Endothelial cell of umbilical vein (primary cell): Measurements from ENCODE around the gene ABLIM2. TPM values are rescaled to one million over a fixed set of nuclear protein-coding genes. Genes with fewer than 3 reads are reported as not detected.
A peak's percentile ranks its signal among the peaks of the same experiment; 100 is the strongest.

Source experiments
- BruUV-seq: library from RNA; stranded (reverse); fragments of 400-500 nt; replicated peaks from 2 replicates; lab custom pipeline; 2021; lab: Mats Ljungman, UMichigan
- CTCF ChIA-PET: fragments of 300-600, 350-600 bp; sonication (Branson Sonifier 250); formaldehyde crosslinking; loops from one replicate; lab custom pipeline; 2021; ENCODE audit warnings: antibody characterized with exemption, inconsistent platforms; lab: Charles Lee
- POLR2A ChIA-PET: fragments of 300-600, 350-600 bp; sonication (Branson Sonifier 250); formaldehyde crosslinking; loops from one replicate; lab custom pipeline; 2021; ENCODE audit warnings: antibody characterized with exemption, inconsistent platforms; lab: Charles Lee
- DNase-seq: peaks from one replicate; pipeline ENCODE4 v3.0.0-alpha.2; 2011; ENCODE audit warnings: low read depth, low spot score
- FAIRE-seq: peaks from 2 replicates; lab custom pipeline; 2011; peaks lifted over from hg19 to GRCh38; lab: Jason Lieb, UNC
- H2AFZ ChIP-seq: 2 replicates; pipeline ENCODE4 v1.6.0; 2012; ENCODE audit warnings: low read depth, low read length, control low read depth, inconsistent platforms
- H3K27ac ChIP-seq: 2 replicates; pipeline ENCODE4 v1.5.1; 2011; ENCODE audit warnings: low read depth, mild to moderate bottlenecking, control low read depth, low read length, moderate library complexity; ENCODE audit not compliant: insufficient read depth
- H3K27me3 ChIP-seq, 2 experiments: 2 replicates each; pipeline versions ENCODE4 v1.6.0 to v1.6.1; 2011; ENCODE audit warnings: low read length in 2 of 2, mixed read lengths in 1 of 2; ENCODE audit not compliant: control insufficient read depth in 2 of 2, insufficient read depth in 2 of 2
- H3K36me3 ChIP-seq, 2 experiments: 2 replicates in 1 of 2; 3 replicates in 1 of 2; pipeline ENCODE4 v1.5.1; 2011; ENCODE audit warnings: low read length in 2 of 2, mild to moderate bottlenecking in 1 of 2, moderate library complexity in 1 of 2; ENCODE audit not compliant: control insufficient read depth in 2 of 2, insufficient read depth in 2 of 2; ENCODE audit errors: extremely low read depth in 1 of 2
- H3K4me1 ChIP-seq: 3 replicates; pipeline ENCODE4 v1.5.1; 2011; ENCODE audit warnings: mild to moderate bottlenecking, low read length; ENCODE audit not compliant: control insufficient read depth, insufficient read depth; ENCODE audit errors: extremely low read depth
- H3K4me2 ChIP-seq: 2 replicates; pipeline ENCODE4 v1.6.1; 2011; ENCODE audit warnings: low read length, control low read depth, mixed read lengths; ENCODE audit not compliant: insufficient read depth
- H3K4me3 ChIP-seq, 3 experiments: fragments of 200-600 bp in 1 of 3; sonication (generic), shearing (Covaris generic) in 1 of 3; replicated peaks in 1 of 3; 2 replicates each; pipeline ENCODE4 v1.5.1; 2011 to 2016; ENCODE audit warnings: control low read depth in 3 of 3, low read length in 3 of 3, mild to moderate bottlenecking in 2 of 3, inconsistent platforms in 1 of 3, low read depth in 1 of 3, moderate library complexity in 1 of 3; ENCODE audit not compliant: insufficient read depth in 1 of 3
- H3K79me2 ChIP-seq: 2 replicates; pipeline ENCODE4 v1.6.0; 2012; ENCODE audit warnings: low read length, inconsistent platforms; ENCODE audit not compliant: control insufficient read depth, insufficient read depth
- H3K9ac ChIP-seq: replicated peaks from 2 replicates; pipeline ENCODE3; 2011; ENCODE audit warnings: low read length, control low read depth; ENCODE audit not compliant: insufficient read depth; ENCODE audit errors: extremely low read depth
- H3K9me1 ChIP-seq: replicated peaks from 3 replicates; pipeline ENCODE4 v1.6.0; 2011; ENCODE audit warnings: mild to moderate bottlenecking, low read length; ENCODE audit not compliant: control insufficient read depth, insufficient read depth; ENCODE audit errors: extremely low read depth
- H3K9me3 ChIP-seq: replicated peaks from 2 replicates; pipeline ENCODE4 v1.5.1; 2012; ENCODE audit warnings: low read length, inconsistent platforms; ENCODE audit not compliant: control insufficient read depth, insufficient read depth
- H4K20me1 ChIP-seq: replicated peaks from 2 replicates; pipeline ENCODE3; 2011; ENCODE audit warnings: mild to moderate bottlenecking, low read length; ENCODE audit not compliant: control insufficient read depth, insufficient read depth; ENCODE audit errors: extremely low read depth
- CTCF ChIP-seq, 2 donors: IDR thresholded peaks; 1 replicate in 1 of 2; 2 replicates in 1 of 2; pipeline ENCODE4 v1.5.1; 2011; ENCODE audit warnings: low read length in 2 of 2, mild to moderate bottlenecking in 2 of 2, moderate library complexity in 2 of 2, control low read depth in 1 of 2, inconsistent platforms in 1 of 2, low read depth in 1 of 2; ENCODE audit not compliant: insufficient read depth in 1 of 2; ENCODE audit errors: extremely low read depth in 1 of 2
- EZH2 ChIP-seq: IDR thresholded peaks from 2 replicates; pipeline ENCODE4 v1.6.1; 2012; ENCODE audit warnings: borderline replicate concordance, low read depth, mild to moderate bottlenecking, moderate library complexity, low read length, inconsistent platforms; ENCODE audit not compliant: severe bottlenecking
- FOS ChIP-seq: IDR thresholded peaks from 2 replicates; pipeline ENCODE4 v1.6.1; 2011; ENCODE audit warnings: mild to moderate bottlenecking, low read length, moderate library complexity, borderline replicate concordance; ENCODE audit not compliant: insufficient read depth
- GATA2 ChIP-seq: IDR thresholded peaks from 2 replicates; pipeline ENCODE4 v1.7.0; 2011; ENCODE audit warnings: low read depth, mild to moderate bottlenecking, moderate library complexity, mixed read lengths, low read length; ENCODE audit not compliant: insufficient read length, insufficient read depth
- JUN ChIP-seq: IDR thresholded peaks from 2 replicates; pipeline ENCODE4 v1.6.1; 2011; ENCODE audit warnings: borderline replicate concordance, low read depth; ENCODE audit not compliant: insufficient read length, insufficient read depth
- MAX ChIP-seq: IDR thresholded peaks from 2 replicates; pipeline ENCODE4 v1.6.1; 2011; ENCODE audit not compliant: insufficient read depth, insufficient read length
- MYC ChIP-seq: IDR thresholded peaks from one replicate; pipeline ENCODE4 v1.6.1; 2011; ENCODE audit warnings: mild to moderate bottlenecking, low read depth, low read length
- POLR2A ChIP-seq: IDR thresholded peaks from 2 replicates; pipeline ENCODE4 v1.6.1; 2012; ENCODE audit warnings: low read depth, mild to moderate bottlenecking, control low read depth, low read length
- POLR2AphosphoS5 ChIP-seq: IDR thresholded peaks from 2 replicates; pipeline ENCODE4 v1.6.1; 2012; ENCODE audit warnings: low read depth, mild to moderate bottlenecking, control low read depth, low read length, moderate library complexity; ENCODE audit not compliant: insufficient read depth
- dilution Hi-C: fragments of 300-500 bp; cut with MboI; formaldehyde crosslinking; loops from one replicate; pipeline ENCODE4 v1.15.0; 2019; ENCODE audit warnings: low sequenced_read_pairs; ENCODE audit not compliant: extremely low pct_ligation_motif_present
- intact Hi-C: fragments of 100-400 bp; cut with micrococcal nuclease; formaldehyde crosslinking; loops from one replicate; pipeline ENCODE4 v1.10.0; 2022
- polyA plus RNA-seq, 4 experiments: library from polyadenylated mRNA; depleted of rRNA in 3 of 4; stranded (reverse) in 3 of 4; unstranded in 1 of 4; fragments of >200 nt; gene quantifications; 2 replicates each; pipeline versions ENCODE4 v1.2.1 to v1.2.3, GENCODE V29; 2011 to 2012; ENCODE audit warnings: missing spikeins in 1 of 4
- total RNA-seq: library from RNA; stranded (reverse); gene quantifications from 2 replicates; pipeline ENCODE4 v1.2.3, GENCODE V29; 2021

The ABLIM2 gene
- total and polyA plus RNA-seq, 2 donors (not counting 3 experiments of a cell fraction or from before 2014, with no cell fraction given), result 0.28 to 0.66 TPM

GRCh38 chr4:7978489-7978888, 180.1 kb downstream of the ABLIM2 start:
- H3K9me3 ChIP-seq, result no peaks in the 10 kb centered on the region
- no peaks in the 10 kb centered on the region for H3K4me1 ChIP-seq
- no peak overlapping the region for H3K4me3 ChIP-seq
- no peak overlapping the region for H3K4me2 ChIP-seq
- no peaks in the 10 kb centered on the region for H3K36me3 ChIP-seq
- no TSS peak for BruUV-seq
- intact Hi-C loops, result no loop called here
- H3K9me1 ChIP-seq, result no peaks in the 10 kb centered on the region
- no peak for FAIRE-seq
- POLR2A ChIA-PET, result no interaction called here
- H3K9ac ChIP-seq, result no peak overlapping the region
- TF ChIP-seq GATA2 (no peak), FOS (no peak), POLR2AphosphoS5 (no peak), JUN (no peak), MYC (no peak), MAX (no peak), CTCF (IDR thresholded peaks at IDR 0.05; ENCODE audit: extremely low read depth in 1 of 2, insufficient read depth in 1 of 2, low read depth in 1 of 2, low read length in 2 of 2) (no peak), EZH2 (no peak), POLR2A (no peak)
- H2AFZ ChIP-seq, result peak overlapping the region; percentile 33
- CTCF ChIA-PET, result interaction anchor here (1.0 to 1.4 kb wide), 3 partner anchors 9 to 174 kb away, joined by 4 to 7 read pairs (median 5); no protein-coding TSS in a partner anchor
- dilution Hi-C loops, result no loop called here
- DNase-seq, result no peak
- H4K20me1 ChIP-seq, result no peaks in the 10 kb centered on the region
- H3K27me3 ChIP-seq, result no peaks in the 10 kb centered on the region
- no peaks in the 10 kb centered on the region for H3K79me2 ChIP-seq
- no peak overlapping the region for H3K27ac ChIP-seq
